Embryonic facial prominence (tissue), 1 donor: ENCODE results near the gene ADARB1.

Experiments
- DNase-seq: peaks from one replicate; pipeline ENCODE4 v3.0.0-alpha.2; 2016; ENCODE audit errors: extremely low spot score

Gene ADARB1

DNA sequence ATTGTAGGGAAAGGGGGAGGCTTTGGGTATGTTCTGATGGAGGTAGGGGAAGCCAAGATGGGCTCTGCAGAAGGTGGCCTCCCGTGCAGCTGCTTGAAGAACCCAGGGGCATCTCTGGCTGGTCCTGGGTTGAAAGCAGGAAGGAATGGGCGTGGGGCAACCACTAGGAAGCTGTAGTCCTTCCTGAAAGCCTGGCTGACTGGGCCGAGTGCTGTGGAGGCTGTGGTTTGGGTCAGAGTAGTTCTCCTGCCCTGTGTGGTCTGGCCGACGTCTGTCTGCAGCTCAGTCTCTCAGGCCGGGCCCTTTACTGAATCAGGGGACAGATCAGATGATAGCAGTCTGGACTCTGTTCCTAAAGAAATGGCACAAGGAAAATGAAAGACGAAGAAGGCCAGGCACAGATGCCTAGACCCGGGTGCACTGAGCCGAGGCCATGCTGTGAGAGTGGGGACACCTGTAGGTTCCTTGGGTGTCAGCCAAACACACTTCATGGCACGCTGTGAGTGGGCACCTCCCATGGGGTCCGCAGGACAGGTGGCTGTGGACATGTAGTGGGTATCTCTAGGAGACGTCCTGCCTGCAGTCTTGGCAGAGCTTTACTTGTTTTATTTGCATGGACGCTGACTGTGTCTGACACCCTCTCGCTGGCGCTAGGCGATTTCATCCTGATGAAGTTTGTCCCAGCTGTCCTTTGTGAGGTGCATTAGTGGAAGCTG, 126.4 kb downstream of the ADARB1 start:
- DNase-seq: no peak

GRCh38 chr21:45202344-45202743, 128.0 kb downstream of the ADARB1 start:
- no peak for DNase-seq

GRCh38 chr21:45202889-45203288, 128.5 kb downstream of the ADARB1 start:
- DNase-seq: no peak

GRCh38 chr21:45203983-45204382, 129.6 kb downstream of the ADARB1 start:
- DNase-seq: no peak

DNA sequence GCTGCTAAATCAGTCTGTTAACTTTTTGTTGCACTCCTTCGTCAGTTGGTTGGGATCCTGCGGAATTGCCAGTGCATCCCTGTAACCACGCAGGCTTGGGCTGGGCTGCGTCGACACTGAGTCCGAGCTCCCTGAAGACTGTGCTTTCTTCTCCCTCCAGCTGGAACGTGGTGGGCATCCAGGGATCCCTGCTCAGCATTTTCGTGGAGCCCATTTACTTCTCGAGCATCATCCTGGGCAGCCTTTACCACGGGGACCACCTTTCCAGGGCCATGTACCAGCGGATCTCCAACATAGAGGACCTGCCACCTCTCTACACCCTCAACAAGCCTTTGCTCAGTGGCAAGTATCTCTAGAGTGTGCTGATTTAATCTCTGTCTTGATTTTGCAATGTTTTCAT, 130.0 kb downstream of the ADARB1 start:
- no peak for DNase-seq

DNA sequence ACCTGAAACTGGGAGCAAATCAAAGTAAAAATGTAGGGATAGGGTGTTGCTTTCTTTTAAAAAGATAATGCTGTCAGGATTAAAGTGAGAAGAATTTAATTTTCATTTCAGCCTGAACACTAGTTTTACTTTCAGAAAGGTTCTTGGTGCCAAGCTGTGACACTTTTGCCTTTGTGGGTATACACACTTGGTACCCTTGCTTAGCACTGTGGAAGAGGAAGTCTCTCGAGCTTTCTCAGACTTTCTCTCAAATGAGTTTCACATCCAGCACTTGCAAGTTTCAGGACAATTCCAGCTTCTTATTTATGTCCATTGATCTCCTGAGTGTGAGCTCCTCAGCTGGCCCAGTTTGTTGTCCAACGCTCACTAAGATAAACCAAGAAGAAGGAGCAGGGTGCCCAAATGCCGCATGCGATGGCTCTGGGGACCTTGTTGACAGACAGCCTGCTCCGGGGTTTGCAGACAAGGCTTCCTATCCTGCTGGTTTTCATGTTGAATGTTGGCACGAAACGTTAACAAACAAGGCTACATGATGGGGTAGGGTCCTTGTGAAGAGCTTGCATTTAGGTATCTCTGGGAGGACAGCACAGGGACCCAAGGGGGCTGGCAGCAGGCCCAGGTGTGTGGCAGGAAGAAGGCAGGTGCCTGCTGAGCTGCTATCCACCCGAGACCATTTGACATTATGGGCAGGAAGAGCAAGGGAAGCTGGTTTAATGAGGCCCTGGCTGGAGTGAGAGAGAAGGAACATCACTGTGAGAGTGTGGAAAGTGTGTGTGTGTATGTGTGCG, 133.7 kb downstream of the ADARB1 start:
- DNase-seq: no peak

- DNase-seq: no peak
Observed at GRCh38 chr21:45208627-45208951, 134.2 kb downstream of the ADARB1 start.

- no peak for DNase-seq
Observed at GRCh38 chr21:45209046-45209445, 134.7 kb downstream of the ADARB1 start.

DNA sequence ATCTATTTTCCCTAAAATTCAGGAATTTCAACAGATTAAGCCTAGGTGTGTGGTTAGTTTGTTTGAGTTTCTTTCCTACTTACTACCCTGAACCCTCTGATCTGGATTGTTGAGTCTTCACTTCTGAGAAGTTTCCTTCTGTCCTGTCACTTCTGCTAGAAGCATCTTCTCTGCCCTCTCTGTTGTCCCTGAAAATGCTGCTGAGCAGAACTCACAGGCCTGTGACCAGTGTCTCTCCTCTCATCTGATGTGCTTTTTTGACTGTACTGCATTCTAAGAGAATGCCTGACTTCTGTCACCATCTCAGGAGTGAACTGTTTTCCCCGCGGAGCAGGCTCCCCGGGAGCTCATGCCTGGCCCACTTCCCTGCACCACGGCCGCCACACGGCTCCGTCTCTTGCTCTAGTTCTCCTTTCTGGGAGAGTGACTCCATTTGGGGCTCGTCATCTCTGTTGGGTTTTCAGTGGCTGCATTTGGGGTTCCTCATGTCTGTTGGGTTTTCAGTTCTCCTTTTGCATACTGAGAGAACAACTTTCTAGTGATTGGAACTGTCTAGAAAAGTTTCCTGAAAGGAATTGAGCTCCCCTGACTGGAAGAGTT, 135.4 kb downstream of the ADARB1 start:
- DNase-seq: no peak

DNA sequence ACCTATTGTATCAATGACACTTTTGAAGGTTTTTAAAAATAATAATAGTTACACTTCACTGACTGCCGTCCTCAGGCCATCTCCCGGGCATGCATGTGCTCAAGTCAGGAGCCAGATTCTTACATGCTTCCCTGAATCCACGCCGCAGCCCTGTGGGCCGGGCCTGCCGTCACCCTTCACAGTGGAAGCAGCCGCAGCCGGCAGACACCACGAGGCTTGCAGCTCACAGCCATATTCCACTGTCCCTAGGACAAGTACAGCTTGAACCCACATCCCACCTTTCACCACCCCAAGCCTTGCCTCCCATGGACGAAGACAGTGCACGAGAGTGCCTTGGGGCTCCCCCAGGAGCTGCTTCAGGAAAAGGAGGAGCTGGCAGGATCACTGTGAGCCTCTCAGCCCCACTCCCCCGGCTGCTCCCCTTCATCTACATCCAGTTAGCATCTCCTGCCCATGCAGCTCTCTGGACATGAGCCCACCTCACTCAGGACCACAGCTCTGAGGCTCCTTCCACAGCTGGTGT, 136.1 kb downstream of the ADARB1 start:
- no peak for DNase-seq

GRCh38 chr21:45211661-45212060, 137.3 kb downstream of the ADARB1 start:
- DNase-seq: no peak

DNA sequence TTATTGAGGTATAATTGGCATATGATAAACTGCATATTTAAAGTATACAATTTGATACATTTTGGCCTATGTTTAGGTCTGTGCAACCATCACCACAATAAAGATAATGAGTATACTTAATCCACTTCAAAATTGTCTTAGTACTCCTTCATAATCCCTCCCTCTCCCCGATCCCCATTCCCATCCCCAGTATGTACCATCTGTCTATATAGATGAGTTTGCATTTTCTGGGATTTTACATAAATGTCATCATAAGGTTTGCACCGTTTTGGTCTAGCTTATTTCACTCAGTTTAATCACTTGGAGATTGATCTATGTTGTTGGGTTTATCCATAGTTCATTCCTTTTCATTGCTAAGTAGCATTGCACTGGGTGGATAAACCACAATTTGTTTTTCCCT, 139.0 kb downstream of the ADARB1 start:
- no peak for DNase-seq

GRCh38 chr21:45215213-45215612, 140.8 kb downstream of the ADARB1 start:
- no peak for DNase-seq

GRCh38 chr21:45217010-45217409, 142.6 kb downstream of the ADARB1 start:
- no peak for DNase-seq

DNA sequence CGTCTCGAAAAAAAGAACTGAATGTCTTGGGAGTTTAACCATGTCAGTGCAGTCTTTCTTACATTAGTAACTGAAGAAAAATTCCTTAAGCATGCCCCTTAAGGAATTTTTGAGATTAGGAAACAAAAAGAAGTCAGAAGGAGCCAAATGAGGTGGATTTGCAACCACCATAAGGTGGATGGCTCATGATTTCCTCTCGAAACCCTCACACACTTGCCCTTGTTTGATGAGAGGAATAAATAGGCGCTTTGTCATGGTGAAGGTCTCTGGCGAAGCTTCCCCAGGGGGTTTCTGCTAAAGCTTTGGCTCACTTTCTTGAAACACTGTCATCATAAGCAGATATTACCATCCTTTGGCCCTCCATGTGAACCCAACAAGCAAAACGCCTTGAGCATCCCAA, 145.1 kb downstream of the ADARB1 start:
- no peak for DNase-seq

DNA sequence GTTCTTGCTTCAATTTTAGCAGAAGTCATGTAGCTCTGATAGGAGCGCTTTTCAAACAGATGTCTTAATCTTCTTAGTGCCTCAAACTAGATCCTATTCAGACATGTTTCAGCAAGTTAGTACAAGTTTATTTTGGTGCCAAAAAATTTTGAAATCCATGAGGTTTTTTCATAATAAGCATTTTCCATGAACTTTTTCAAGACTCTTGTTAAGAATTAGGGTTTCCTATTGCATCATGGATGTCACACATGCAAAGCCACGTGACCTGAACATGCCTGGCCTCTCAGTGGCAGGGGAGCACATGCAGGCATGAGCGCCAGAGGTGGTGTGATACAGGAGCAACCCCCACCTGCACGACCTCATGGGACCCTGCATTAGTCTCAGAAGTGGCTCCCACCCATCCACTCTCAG, 145.7 kb downstream of the ADARB1 start:
- no peak for DNase-seq

- no peak for DNase-seq
Observed at GRCh38 chr21:45220714-45221490, 146.5 kb downstream of the ADARB1 start.

DNA sequence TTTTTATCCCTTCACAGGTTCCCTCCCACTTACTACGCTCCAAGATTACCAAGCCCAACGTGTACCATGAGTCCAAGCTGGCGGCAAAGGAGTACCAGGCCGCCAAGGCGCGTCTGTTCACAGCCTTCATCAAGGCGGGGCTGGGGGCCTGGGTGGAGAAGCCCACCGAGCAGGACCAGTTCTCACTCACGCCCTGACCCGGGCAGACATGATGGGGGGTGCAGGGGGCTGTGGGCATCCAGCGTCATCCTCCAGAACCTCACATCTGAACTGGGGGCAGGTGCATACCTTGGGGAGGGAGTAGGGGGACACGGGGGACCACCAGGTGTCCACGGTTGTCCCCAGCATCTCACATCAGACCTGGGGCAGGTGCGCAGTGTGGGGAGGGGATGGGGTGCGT, 147.6 kb downstream of the ADARB1 start:
- DNase-seq: no peak

DNA sequence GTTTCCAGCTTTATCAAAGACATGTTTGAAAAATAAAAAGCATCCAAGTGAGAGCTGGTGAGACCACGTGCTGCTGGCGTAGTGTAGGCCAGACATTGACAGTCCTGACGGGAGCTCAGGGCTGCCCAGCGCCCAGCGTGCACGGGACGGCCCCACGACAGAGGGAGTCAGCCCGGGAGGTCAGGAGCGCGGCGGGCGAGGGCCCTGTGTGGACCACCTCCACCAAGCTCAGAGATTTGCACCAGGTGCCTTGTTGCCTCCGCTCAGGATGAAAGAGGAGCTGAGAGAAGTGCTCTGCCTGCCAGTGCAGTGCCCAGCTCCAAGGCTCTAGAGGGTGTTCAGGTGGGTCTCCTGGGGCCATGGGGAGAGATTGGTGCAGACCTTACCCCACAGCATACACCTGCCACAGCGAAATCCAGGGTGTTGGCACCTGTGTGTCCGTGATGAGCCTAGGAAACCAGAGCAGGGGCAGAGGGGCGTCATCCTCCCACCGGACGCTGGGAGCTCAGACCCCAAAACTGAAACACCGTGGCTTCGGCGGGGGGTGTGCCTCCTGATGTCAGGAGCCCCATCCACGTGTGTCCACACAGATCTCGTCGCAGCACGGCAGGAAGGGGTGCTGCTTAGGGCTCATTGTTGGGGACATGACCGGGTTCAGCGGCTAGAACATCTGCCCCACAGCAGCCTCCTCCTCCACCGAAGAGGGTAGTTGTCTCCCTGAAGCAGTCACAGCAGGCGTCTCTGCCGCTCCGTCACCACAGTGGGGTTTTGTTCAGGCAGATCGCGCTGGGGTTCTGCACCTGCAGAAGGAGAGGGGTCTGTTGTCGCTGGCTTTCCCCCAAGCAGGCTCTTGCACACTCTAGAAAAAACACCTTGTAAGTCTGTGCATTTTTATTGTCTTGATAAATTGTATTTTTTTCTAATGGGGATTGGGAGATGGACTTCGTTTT, 149.1 kb downstream of the ADARB1 start:
- no peak for DNase-seq

- DNase-seq: no peak
Observed at GRCh38 chr21:45224189-45224938, 150.0 kb downstream of the ADARB1 start.
